NT2/D1 (cell line): Measurements from ENCODE around the gene KLHL29.

Experiments
- YY1 ChIP-seq: IDR thresholded peaks from 2 replicates; pipeline ENCODE4 v1.6.1; 2011; ENCODE audit not compliant: insufficient read length, insufficient read depth
- ZNF274 ChIP-seq: IDR thresholded peaks from 2 replicates; pipeline ENCODE4 v1.6.1; 2011; ENCODE audit warnings: mild to moderate bottlenecking, low read depth, low read length

- no peak for TF ChIP-seq YY1
- TF ChIP-seq ZNF274 = no peak
Measured at GRCh38 chr2:23618265-23618664, 233.3 kb downstream of the KLHL29 start.
